ENCODE data around the gene LRRC8E. TPM values are rescaled to one million over a fixed set of nuclear protein-coding genes. Genes with fewer than 3 reads are reported as not detected.
"Not testable (repeated sequence)": the region's sequence is repeated elsewhere in the genome, so short reads cannot be mapped to it uniquely, and the experiment has no call there.

Gene LRRC8E
- polyA plus RNA-seq, 5 donors, result 3.9 to 5.0 (median 4.2) TPM

GRCh38 chr19:7907122-7907521, 18.8 kb downstream of the LRRC8E start:
- no peak for DNase-seq

DNA sequence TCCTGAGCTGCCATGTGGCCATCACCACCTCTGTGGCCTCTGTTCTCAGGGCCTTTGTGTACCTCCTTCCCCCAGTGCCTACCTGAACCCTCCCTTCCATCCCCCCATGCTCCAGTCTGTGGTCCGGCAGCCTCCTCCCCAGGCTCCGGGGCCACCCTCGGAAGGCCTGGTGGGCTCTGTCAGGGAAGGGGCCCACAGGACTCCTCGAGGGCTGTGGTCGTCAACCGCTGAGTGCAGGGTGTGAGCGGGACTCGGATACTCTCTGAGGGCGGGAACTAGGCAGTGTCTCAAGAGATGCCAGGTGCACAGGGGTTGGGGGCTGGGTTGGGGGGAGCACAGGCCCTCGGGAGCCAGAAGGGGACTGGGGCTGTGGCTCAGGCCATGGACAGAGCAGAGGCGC, 19.2 kb downstream of the LRRC8E start:
- DNase-seq, result no peak

DNA sequence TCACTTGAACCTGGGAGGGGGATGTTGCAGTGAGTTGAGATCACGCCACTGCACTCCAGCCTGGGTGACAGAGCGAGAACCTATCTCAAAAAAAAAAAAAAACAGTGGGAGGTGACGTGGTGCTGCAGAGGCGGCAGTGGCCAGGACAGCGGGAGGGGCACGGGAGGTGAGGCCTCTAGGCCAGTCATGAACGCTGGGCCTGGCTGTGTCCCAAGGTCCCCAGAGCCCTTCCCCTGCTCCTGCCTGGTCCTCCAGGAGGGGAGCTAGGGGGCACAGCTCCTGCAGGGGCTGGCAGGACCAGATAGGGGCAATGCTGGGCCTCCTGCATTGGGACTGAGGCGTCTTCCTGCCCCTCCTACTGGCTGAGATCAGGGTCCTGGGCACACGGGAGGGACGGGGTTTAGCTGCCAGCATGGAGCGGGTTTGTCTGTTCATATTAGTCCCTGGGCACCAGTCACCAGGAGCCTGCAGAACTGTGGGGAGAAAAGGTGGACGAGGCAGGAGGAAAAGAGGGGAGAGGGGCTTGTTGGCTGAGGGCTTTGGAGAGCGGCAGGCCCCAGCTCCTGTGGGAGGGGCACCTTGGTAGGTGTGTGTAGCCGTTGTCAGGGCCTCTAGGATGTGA, 19.9 kb downstream of the LRRC8E start:
- DNase-seq, result no peak

DNA sequence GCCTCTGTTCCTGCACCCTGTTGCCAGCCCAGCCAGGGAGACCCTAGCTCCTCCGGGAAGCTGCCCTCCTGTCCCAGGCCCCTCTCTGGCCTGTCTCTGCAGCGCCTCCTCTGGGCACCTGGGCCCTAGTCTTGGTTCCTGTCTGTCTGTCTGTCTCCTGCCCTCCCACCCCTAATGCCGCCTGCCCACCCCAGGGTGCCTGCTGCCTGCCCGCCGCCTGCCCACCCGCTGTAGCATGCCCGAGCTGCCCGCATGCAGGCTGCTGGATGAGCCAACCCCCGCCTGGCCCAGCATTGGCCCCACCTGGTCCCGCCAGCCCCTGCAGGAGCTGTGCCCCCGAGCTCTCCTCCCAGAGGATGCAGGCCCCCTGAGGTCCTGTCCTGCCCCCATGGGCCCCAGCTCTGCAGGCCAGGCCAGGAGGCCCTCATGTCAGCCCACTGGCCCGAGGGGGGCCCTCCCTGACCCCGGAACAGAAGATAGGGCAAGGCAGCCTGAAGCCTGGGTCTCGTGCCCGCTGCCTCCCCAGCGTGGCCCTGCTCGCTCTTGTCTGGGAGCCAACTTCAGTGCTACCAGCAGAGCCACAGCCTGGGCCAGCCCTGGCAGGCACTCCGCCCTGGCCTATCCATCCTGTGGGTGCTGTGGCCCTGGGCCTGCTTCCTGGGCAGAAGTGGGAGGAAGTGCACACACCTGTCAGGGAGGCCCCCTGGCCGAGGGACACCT, 20.6 kb downstream of the LRRC8E start:
- no peak for DNase-seq

- DNase-seq, result no peak
Measured at GRCh38 chr19:7909471-7910067, 21.3 kb downstream of the LRRC8E start.

GRCh38 chr19:7910321-7911161, 22.2 kb downstream of the LRRC8E start:
- no peak for DNase-seq

- DNase-seq, result no peak
Measured at GRCh38 chr19:7911508-7912143, 23.3 kb downstream of the LRRC8E start.

DNA sequence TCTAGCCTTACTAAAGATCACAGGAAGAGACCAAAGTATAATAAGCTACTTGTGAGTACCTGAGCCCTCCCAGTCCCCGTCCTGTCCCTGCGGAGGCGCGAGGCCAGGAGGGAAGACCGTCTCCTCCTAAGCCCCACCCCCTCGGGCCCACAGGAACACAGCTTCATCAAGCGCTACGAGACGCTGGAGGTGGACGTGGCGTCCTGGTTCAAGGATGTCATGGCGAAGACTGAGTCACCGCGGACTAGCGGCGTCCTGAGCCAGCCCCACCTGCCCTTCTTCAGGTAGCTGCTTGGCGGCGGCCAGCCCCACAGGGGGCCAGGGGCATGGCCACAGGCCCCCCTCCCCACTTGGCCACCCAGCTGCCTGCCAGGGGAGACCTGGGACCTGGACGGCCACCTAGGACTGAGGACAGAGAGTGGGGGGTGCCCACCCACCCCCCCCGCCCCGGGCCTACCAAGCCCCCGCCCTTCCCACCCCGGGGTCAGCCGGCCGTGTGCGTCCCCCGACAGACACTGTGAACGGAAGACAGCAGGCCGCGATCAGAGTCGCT, 23.9 kb downstream of the LRRC8E start:
- no peak for DNase-seq

DNA sequence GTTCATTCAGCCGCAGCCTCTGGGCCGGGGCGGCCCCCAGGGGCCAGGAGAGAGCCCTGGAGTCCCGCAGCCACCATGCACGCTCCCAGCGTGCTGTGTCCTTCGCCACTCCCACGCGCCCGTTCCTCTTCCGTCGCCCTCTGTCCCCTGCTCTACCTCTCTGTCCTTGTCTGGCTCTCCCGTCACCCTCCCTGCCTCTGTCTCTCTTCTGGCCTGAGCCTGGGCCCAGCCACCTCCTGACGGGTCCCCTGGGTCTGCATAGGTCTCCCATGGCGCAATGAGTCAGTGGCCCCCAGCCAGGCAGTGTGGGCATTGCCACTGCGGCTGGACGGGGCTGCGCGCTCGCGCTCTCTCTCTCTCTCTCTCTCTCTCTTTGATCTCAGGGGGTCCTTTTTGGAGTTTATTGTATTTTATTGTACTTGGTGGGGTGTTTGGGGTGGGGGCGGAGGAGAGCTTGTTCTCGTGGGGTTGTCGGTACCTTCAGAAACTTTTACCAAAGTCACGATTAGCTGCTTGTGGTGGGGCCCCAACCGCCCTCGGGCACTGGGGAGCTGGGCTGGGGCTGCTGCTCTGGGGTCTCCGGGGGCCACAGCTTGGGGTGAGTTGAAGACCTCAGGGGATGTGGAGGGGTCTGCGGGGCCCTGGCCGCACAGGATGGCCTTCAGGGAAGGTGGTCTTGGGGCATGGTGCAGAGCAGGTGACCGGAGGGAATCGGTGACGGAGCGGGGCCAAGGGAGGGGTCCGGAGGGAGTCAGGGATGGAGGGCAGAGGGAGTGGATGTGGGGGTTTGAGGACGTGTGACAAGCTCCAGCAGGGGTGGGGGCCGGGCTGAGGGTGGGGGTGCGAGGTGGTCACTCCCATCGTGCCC, 24.6 kb downstream of the LRRC8E start:
- DNase-seq, result no peak

- no peak for DNase-seq
Measured at GRCh38 chr19:7913652-7914051, 25.3 kb downstream of the LRRC8E start.

DNA sequence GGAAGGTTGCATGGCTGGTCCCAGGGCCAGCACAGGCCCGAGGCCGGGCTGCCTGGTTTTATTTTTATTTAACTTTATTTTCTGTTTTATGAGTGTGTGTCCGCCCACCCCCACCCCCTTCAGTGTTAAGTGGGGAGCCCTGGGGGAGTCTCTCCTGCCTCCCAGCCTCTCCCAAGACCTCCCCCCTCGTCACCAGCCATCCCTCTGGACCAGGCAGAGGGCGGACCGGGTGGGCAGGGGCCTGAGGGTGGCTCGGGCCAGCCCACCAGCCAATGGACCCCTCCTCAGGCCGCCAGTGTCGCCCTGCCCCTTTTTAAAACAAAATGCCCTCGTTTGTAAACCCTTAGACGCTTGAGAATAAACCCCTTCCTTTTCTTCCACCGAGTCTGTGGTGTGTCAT, 25.8 kb downstream of the LRRC8E start:
- no peak for DNase-seq

GRCh38 chr19:7914598-7915045, 26.3 kb downstream of the LRRC8E start, which contains the start of gene TGFBR3L:
TSS of gene TGFBR3L (plus strand) at chr19:7914830.
- DNase-seq, result no peak

DNA sequence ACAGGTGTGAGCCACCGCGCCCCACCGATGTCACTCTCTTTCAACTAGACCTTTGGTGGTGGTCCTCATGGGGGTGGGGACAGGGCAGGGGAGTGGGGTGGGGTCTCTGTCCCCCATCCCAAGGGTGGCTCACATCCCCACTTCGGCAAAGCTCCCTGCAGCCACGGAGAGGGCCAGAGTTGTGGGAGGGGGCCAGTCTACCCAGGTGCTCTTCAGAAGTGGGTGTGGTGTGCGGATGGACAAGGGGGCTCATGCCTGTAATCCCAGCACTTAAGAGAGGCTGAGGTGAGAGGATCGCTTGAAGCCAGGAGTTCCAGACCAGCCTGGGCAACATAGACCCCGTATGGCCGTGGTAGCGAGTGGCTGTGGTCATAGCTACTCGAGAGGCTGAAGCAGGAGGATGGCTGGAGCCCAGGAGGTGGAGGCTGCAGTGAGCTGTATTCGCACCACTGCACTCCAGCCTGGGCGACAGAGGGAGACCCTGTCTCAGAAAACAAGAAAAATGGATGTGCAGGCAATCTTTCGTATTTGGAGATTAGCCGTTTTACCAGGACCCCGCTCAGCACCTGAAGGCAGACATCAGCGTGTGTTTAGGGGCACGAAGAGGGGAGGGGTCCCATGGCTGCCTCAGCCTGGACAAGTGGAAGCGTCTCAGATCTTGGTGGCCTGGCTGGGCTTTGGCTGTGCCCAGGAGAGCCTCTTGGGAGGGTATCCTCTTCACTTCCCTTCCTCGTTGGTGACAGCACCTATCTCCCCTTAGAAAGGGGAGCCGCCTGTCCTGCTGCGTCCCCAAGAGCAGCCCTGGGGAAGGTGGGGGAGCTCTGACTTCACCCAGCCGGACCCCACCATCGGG, 27.2 kb downstream of the LRRC8E start:
- DNase-seq, result no peak

DNA sequence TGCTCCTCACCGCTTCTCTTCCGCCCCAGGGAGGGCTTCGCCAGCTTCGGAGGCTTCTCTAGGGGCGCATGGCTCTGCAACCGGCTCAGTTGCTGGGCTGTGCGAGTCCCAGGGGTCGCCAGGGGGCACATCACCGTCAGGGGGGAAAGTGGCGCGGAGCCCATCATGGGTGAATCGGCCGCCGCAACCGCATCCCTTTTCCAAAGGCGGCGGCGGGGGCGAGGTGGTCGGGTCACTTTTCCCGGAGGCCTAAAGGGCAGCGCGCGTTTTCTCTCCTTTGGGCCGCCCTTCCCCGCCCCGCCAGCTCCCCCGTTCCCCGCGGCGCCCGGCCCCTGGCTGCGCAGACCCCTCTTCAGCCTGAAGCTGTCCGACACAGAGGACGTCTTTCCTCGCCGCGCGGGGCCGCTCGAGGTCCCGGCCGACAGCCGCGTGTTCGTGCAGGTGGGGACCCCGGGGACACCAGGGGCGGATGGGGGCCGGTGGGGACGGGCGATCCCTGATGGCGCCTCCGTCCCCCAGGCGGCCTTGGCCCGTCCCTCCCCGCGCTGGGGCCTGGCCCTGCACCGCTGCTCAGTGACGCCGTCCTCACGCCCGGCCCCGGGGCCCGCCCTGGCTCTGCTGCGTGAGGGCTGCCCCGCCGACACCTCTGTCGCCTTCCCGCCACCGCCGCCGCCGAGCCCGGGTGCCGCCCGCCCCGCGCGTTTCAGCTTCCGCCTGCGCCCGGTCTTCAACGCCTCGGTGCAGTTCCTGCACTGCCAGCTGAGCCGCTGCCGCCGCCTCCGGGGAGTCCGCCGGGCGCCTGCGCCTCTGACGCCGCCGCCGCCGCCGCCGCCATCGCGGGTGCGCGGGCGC, 28.0 kb downstream of the LRRC8E start:
- no peak for DNase-seq

DNA sequence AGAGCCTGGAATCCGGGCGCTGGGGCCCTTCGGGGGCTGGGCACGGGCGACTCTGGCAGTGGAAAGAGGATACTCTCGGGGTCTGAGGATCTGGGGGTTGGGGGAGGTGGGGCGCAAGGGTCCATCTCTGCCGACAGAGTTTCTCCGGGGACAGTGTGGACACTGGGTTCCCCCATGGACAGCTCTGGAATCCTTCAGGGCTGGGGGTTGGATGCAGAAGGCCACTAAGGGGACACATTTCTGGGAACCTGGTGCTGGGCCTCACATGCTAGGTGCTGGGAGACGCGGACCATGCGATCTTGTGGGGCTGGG, 28.6 kb downstream of the LRRC8E start:
- no peak for DNase-seq

GRCh38 chr19:7917267-7918061, 29.2 kb downstream of the LRRC8E start:
- no peak for DNase-seq

DNA sequence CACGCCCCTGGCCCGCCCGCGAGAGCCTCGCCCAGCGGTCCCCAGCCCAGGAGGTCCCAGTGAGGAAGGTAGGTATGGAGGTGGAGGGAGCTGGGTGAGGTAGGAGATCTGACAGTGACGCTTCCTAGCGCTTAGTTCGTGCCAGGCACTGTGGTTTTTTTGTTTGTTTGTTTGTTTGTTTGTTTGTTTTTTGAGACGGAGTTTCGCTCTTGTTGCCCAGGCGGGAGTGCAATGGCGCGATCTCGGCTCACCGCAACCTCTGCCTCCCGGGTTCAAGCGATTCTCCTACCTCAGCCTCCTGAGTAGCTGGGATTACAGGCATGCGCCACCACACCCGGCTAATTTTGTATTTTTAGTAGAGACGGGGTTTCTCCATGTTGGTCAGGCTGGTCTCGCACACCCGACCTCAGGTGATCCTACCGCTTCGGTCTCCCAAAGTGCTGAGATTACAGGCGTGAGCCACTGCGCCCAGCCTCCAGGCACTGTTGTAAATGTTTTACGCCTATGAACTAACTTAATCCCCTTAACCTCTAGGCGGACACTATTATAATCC, 29.8 kb downstream of the LRRC8E start:
- not testable (repeated sequence) for DNase-seq

All from right lung (tissue), 5 donors.